Keratinocyte (primary cell): ENCODE results near the gene HERC5. TPM values are rescaled to one million over a fixed set of nuclear protein-coding genes. Genes with fewer than 3 reads are reported as not detected.

ENCODE experiments used
- DNase-seq: peaks from one replicate; pipeline ENCODE4 v3.0.0-alpha.2; 2011; ENCODE audit warnings: low read depth, missing footprints, low spot score
- FAIRE-seq: peaks from 2 replicates; lab custom pipeline; 2011; peaks lifted over from hg19 to GRCh38; lab: Jason Lieb, UNC
- H2AFZ ChIP-seq: 2 replicates; pipeline ENCODE4 v1.6.0; 2012; ENCODE audit warnings: low read length, control low read depth, inconsistent platforms; ENCODE audit not compliant: control insufficient read depth
- H3K27ac ChIP-seq: 2 replicates; pipeline ENCODE4 v1.5.1; 2011; ENCODE audit warnings: low read length; ENCODE audit not compliant: control insufficient read depth, insufficient read depth
- H3K27me3 ChIP-seq: 3 replicates; pipeline ENCODE4 v1.6.0; 2011; ENCODE audit warnings: low read length; ENCODE audit not compliant: control insufficient read depth, insufficient read depth; ENCODE audit errors: extremely low read depth
- H3K36me3 ChIP-seq, 2 experiments: 2 replicates in 1 of 2; 3 replicates in 1 of 2; pipeline ENCODE4 v1.5.1; 2011; ENCODE audit warnings: low read length in 2 of 2, mild to moderate bottlenecking in 1 of 2; ENCODE audit not compliant: control insufficient read depth in 2 of 2, insufficient read depth in 2 of 2; ENCODE audit errors: extremely low read depth in 1 of 2
- H3K4me1 ChIP-seq: 3 replicates; pipeline ENCODE4 v1.5.1; 2011; ENCODE audit warnings: low read length; ENCODE audit not compliant: control insufficient read depth, insufficient read depth; ENCODE audit errors: extremely low read depth
- H3K4me2 ChIP-seq: 3 replicates; pipeline ENCODE4 v1.6.0; 2011; ENCODE audit warnings: low read depth, low read length; ENCODE audit not compliant: control insufficient read depth, insufficient read depth; ENCODE audit errors: extremely low read depth
- H3K4me3 ChIP-seq, 3 experiments: fragments of 200-600 bp in 1 of 3; sonication (generic) in 1 of 3; 2 replicates in 2 of 3; 3 replicates in 1 of 3; pipeline ENCODE4 v1.5.1; 2011 to 2016; ENCODE audit warnings: low read length in 3 of 3, mild to moderate bottlenecking in 3 of 3, control low read depth in 2 of 3, inconsistent platforms in 1 of 3, low read depth in 1 of 3, mixed read lengths in 1 of 3, mixed run types in 1 of 3, moderate library complexity in 1 of 3; ENCODE audit not compliant: control insufficient read depth in 2 of 3, insufficient read depth in 2 of 3; ENCODE audit errors: extremely low read depth in 1 of 3
- H3K79me2 ChIP-seq: 2 replicates; pipeline ENCODE4 v1.6.0; 2012; ENCODE audit warnings: low read length; ENCODE audit not compliant: control insufficient read depth, insufficient read depth
- H3K9ac ChIP-seq: 3 replicates; pipeline ENCODE4 v1.6.0; 2011; ENCODE audit warnings: low read length; ENCODE audit not compliant: control insufficient read depth, insufficient read depth; ENCODE audit errors: extremely low read depth
- H3K9me1 ChIP-seq: 3 replicates; pipeline ENCODE4 v1.6.0; 2011; ENCODE audit warnings: low read length; ENCODE audit not compliant: control insufficient read depth, insufficient read depth; ENCODE audit errors: extremely low read depth
- H3K9me3 ChIP-seq: 2 replicates; pipeline ENCODE4 v1.5.1; 2012; ENCODE audit warnings: low read depth, low read length; ENCODE audit not compliant: control insufficient read depth
- H4K20me1 ChIP-seq: 3 replicates; pipeline ENCODE4 v1.6.0; 2011; ENCODE audit warnings: low read length; ENCODE audit not compliant: control insufficient read depth, insufficient read depth; ENCODE audit errors: extremely low read depth
- EZH2 ChIP-seq: IDR thresholded peaks from one replicate; pipeline ENCODE4 v1.6.1; 2012; ENCODE audit warnings: inconsistent platforms, mild to moderate bottlenecking, low read length, moderate library complexity
- dilution Hi-C: fragments of 300-500 bp; cut with MboI; formaldehyde crosslinking; loops from one replicate; pipeline ENCODE4 v1.7.0; 2020; ENCODE audit warnings: low sequenced_read_pairs; ENCODE audit not compliant: extremely low pct_ligation_motif_present
- polyA plus RNA-seq, 5 experiments: library from polyadenylated mRNA; depleted of rRNA in 3 of 5; stranded (reverse) in 3 of 5; stranded (forward) in 1 of 5; unstranded in 1 of 5; fragments of >200 nt; gene quantifications; 1 replicate in 1 of 5; 2 replicates in 3 of 5; 3 replicates in 1 of 5; pipeline versions ENCODE4 v1.2.1 to v1.2.3, GENCODE V29; 2011 to 2012; ENCODE audit warnings: missing spikeins in 2 of 5, low read depth in 1 of 5, low replicate concordance in 1 of 5
- TF ChIP-seq, protein P1 (sequence below), 3 experiments: IDR thresholded peaks in 1 of 3; conservative IDR thresholded peaks in 1 of 3; optimal IDR thresholded peaks in 1 of 3; 2 replicates in 2 of 3; 3 replicates in 1 of 3; pipeline versions ENCODE3 to v1.5.1; 2011; ENCODE audit warnings: low read length in 3 of 3, mild to moderate bottlenecking in 3 of 3, moderate library complexity in 2 of 3, control low read depth in 1 of 3, inconsistent platforms in 1 of 3; ENCODE audit not compliant: insufficient read depth in 2 of 3; ENCODE audit errors: extremely low read depth in 1 of 3

HERC5 gene
- polyA plus RNA-seq, 1 donor (not counting 4 experiments of a cell fraction or from before 2014, with no cell fraction given), result 3.4 TPM

DNA sequence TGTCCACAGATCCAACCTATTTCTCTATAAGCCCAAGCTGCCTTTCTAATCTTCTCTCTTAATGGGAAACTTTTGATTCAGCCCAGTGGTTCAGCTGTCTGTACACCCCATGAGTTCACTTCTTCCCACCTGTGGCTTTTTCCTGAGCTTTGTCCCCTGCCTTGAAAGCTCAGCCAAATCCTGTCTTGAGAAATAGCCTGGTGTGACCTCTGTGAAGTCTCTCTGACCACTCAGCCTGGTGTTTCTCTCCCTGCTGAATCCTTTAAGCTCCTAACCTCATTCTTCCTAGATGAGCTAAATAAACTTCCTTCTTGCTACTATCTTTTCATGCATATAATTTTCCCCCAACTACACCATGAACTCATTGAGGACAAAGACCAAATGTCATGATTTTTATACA is 15.2 kb upstream of the HERC5 start:
- no peaks in the 10 kb centered on the region for H3K9me1 ChIP-seq
- no peaks in the 10 kb centered on the region for H3K9me3 ChIP-seq
- no peak for TF ChIP-seq EZH2
- TF ChIP-seq, protein P1, sequence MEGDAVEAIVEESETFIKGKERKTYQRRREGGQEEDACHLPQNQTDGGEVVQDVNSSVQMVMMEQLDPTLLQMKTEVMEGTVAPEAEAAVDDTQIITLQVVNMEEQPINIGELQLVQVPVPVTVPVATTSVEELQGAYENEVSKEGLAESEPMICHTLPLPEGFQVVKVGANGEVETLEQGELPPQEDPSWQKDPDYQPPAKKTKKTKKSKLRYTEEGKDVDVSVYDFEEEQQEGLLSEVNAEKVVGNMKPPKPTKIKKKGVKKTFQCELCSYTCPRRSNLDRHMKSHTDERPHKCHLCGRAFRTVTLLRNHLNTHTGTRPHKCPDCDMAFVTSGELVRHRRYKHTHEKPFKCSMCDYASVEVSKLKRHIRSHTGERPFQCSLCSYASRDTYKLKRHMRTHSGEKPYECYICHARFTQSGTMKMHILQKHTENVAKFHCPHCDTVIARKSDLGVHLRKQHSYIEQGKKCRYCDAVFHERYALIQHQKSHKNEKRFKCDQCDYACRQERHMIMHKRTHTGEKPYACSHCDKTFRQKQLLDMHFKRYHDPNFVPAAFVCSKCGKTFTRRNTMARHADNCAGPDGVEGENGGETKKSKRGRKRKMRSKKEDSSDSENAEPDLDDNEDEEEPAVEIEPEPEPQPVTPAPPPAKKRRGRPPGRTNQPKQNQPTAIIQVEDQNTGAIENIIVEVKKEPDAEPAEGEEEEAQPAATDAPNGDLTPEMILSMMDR (optimal IDR thresholded peaks at IDR 0.05 in 1 of 3, IDR thresholded peaks at IDR 0.05 in 1 of 3, conservative IDR thresholded peaks at IDR 0.05 in 1 of 3; ENCODE audit: extremely low read depth in 1 of 3, insufficient read depth in 2 of 3, low read length in 3 of 3), result no peak
- FAIRE-seq, result no peak
- no peak overlapping the region for H3K4me2 ChIP-seq
- H3K27ac ChIP-seq, result no peak overlapping the region
- no peak overlapping the region for H3K9ac ChIP-seq
- H3K4me1 ChIP-seq, result peaks cover 30% of the 10 kb centered on the region
- H3K79me2 ChIP-seq, result no peaks in the 10 kb centered on the region
- peaks cover 3 to 4% of the 10 kb centered on the region in 2 experiments for H3K36me3 ChIP-seq
- dilution Hi-C loops, result no loop called here
- no peak overlapping the region for H2AFZ ChIP-seq
- H4K20me1 ChIP-seq, result no peaks in the 10 kb centered on the region
- no peaks in the 10 kb centered on the region for H3K27me3 ChIP-seq
- no peak for DNase-seq
- no peak overlapping the region for H3K4me3 ChIP-seq

DNA sequence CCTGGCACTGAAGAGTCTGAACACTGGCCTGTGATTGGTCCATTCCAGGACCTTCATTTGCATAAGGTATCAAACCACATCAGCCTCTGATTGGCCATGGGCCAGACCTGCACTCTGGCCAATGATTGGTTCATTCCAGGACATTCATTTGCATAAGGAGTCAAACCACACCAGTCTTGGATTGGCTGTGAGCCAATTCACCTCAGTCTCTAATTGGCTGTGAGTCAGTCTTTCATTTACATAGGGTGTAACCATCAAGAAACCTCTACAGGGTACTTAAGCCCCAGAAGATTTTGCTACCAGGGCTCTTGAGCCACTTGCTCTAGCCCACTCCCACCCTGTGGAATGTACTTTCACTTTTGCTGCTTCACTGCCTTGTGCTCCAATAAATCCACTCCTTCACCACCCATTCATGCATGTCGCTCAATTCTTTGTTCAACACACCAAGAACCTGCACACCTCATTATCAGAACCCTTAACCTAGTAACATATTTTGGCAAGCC is 14.2 kb upstream of the HERC5 start:
- dilution Hi-C loops, result no loop called here
- H3K4me2 ChIP-seq, result no peak overlapping the region
- no peaks in the 10 kb centered on the region for H4K20me1 ChIP-seq
- H3K9me1 ChIP-seq, result no peaks in the 10 kb centered on the region
- peaks cover 3 to 4% of the 10 kb centered on the region in 2 experiments for H3K36me3 ChIP-seq
- no peak overlapping the region for H2AFZ ChIP-seq
- H3K27me3 ChIP-seq, result no peaks in the 10 kb centered on the region
- H3K27ac ChIP-seq, result no peak overlapping the region
- no peak for FAIRE-seq
- no peaks in the 10 kb centered on the region for H3K79me2 ChIP-seq
- no peak for TF ChIP-seq EZH2
- TF ChIP-seq, protein P1 (optimal IDR thresholded peaks at IDR 0.05 in 1 of 3, IDR thresholded peaks at IDR 0.05 in 1 of 3, conservative IDR thresholded peaks at IDR 0.05 in 1 of 3; ENCODE audit: extremely low read depth in 1 of 3, insufficient read depth in 2 of 3, low read length in 3 of 3), result no peak
- H3K4me1 ChIP-seq, result peaks cover 31% of the 10 kb centered on the region
- DNase-seq, result no peak
- H3K9me3 ChIP-seq, result no peaks in the 10 kb centered on the region
- no peak overlapping the region for H3K4me3 ChIP-seq
- H3K9ac ChIP-seq, result no peak overlapping the region
